Tibial nerve (tissue), 4 donors: ENCODE data around the gene IRF3.

Experiments used
- CTCF ChIP-seq, 5 experiments: fragments of 200-600 bp in 3 of 5; fragments of 450-650 bp in 2 of 5; sonication (generic) in 3 of 5; IDR thresholded peaks; one replicate each; pipeline ENCODE4 v1.5.1; 2016 to 2019; ENCODE audit warnings: antibody characterized with exemption in 5 of 5, mild to moderate bottlenecking in 3 of 5, moderate library complexity in 2 of 5
- EP300 ChIP-seq, 2 donors: sonication (generic); formaldehyde crosslinking; IDR thresholded peaks; one replicate each; pipeline ENCODE4 v1.6.1; 2017; ENCODE audit warnings: antibody characterized with exemption in 2 of 2, mild to moderate bottlenecking in 1 of 2
- POLR2A ChIP-seq, 2 donors: fragments of 450-650 bp; IDR thresholded peaks; one replicate each; pipeline ENCODE4 v1.6.1; 2017; ENCODE audit warnings: antibody characterized with exemption in 2 of 2, mild to moderate bottlenecking in 2 of 2, moderate library complexity in 2 of 2

GRCh38 chr19:49700563-49700962 lies 34.9 kb upstream of the IRF3 start:
- TF ChIP-seq CTCF (IDR thresholded peaks at IDR 0.05) = no peak
- TF ChIP-seq EP300 (IDR thresholded peaks at IDR 0.05) = no peak
- TF ChIP-seq POLR2A (IDR thresholded peaks at IDR 0.05) = no peak
